HepG2 (cell line): ENCODE results near the gene AANAT. TPM values are rescaled to one million over a fixed set of nuclear protein-coding genes. Genes with fewer than 3 reads are reported as not detected.

Experiments used
- FOXA1 ChIP-seq, 2 experiments: fragments of 450-650 bp in 1 of 2; sonication (generic) in 1 of 2; formaldehyde crosslinking in 1 of 2; IDR thresholded peaks; 2 replicates each; pipeline versions ENCODE4 v1.4.0 to v1.6.1; 2016 to 2020; ENCODE audit warnings: missing genetic modification reagents in 1 of 2
- HDAC2 ChIP-seq: sonication (generic); formaldehyde crosslinking; IDR thresholded peaks from 2 replicates; pipeline ENCODE4 v1.4.0; 2020; ENCODE audit warnings: missing genetic modification reagents
- HNRNPH1 ChIP-seq: fragments of 200-400 bp; formaldehyde crosslinking; optimal IDR thresholded peaks from 2 replicates; pipeline ENCODE3; 2017; ENCODE audit warnings: mild to moderate bottlenecking, low read depth, low read length
- KLF12 ChIP-seq: sonication (generic); formaldehyde crosslinking; IDR thresholded peaks from 2 replicates; pipeline ENCODE4 v1.4.0; 2020; ENCODE audit warnings: missing genetic modification reagents, borderline replicate concordance
- MAFF ChIP-seq: IDR thresholded peaks from 2 replicates; pipeline ENCODE4 v1.6.1; 2011; ENCODE audit warnings: low read depth, low read length, improper control_type of control experiment
- SMARCE1 ChIP-seq: fragments of 450-650 bp; IDR thresholded peaks from 2 replicates; pipeline ENCODE4 v1.6.1; 2017; ENCODE audit warnings: borderline replicate concordance
- TBP ChIP-seq: sonication (generic); formaldehyde crosslinking; IDR thresholded peaks from 2 replicates; pipeline ENCODE4 v1.5.0; 2020; ENCODE audit warnings: missing genetic modification reagents
- ZNF143 ChIP-seq: sonication (generic); formaldehyde crosslinking; IDR thresholded peaks from 2 replicates; pipeline ENCODE4 v1.4.0; 2020; ENCODE audit warnings: missing genetic modification reagents
- ZNF496 ChIP-seq: sonication (generic); formaldehyde crosslinking; IDR thresholded peaks from 2 replicates; pipeline ENCODE4 v1.8.1; 2023; ENCODE audit warnings: mild to moderate bottlenecking, moderate library complexity, missing genetic modification reagents; ENCODE audit not compliant: insufficient replicate concordance
- ZNF737 ChIP-seq: sonication (generic); formaldehyde crosslinking; IDR thresholded peaks from 2 replicates; pipeline ENCODE4 v1.5.0; 2020; ENCODE audit warnings: missing genetic modification reagents, mild to moderate bottlenecking, borderline replicate concordance
- ZNF777 ChIP-seq: sonication (generic); formaldehyde crosslinking; IDR thresholded peaks from 2 replicates; pipeline ENCODE4 v1.4.0; 2020; ENCODE audit warnings: missing genetic modification reagents
- ZNF792 ChIP-seq: IDR thresholded peaks from 2 replicates; pipeline ENCODE4 v1.6.1; 2016
- polyA plus RNA-seq, 8 experiments: library from polyadenylated mRNA; depleted of rRNA in 3 of 8; stranded (reverse) in 7 of 8; unstranded in 1 of 8; fragments of >200 nt; fragmentation: Illumina TruSeq in 4 of 8; extraction: Trizol in 4 of 8; gene quantifications; 2 replicates each; pipeline versions ENCODE4 v1.2.1 to v1.2.3, GENCODE V29; 2011 to 2016; ENCODE audit warnings: low read depth in 4 of 8, missing spikeins in 1 of 8, mixed read lengths in 1 of 8; ENCODE audit not compliant: insufficient read depth in 1 of 8
- total RNA-seq, 5 experiments: library from RNA; depleted of rRNA; stranded (reverse); fragments of >200 nt; fragmentation: Illumina TruSeq; extraction: Trizol; gene quantifications; 2 replicates each; pipeline ENCODE4 v1.2.3, GENCODE V29; 2016; ENCODE audit warnings: low read depth in 1 of 5
- TF ChIP-seq, protein P1 (sequence below): sonication (generic); formaldehyde crosslinking; conservative IDR thresholded peaks from 2 replicates; pipeline ENCODE4 v1.4.0; 2020; ENCODE audit warnings: missing genetic modification reagents
- TF ChIP-seq, protein P2 (sequence below): sonication (generic); formaldehyde crosslinking; IDR thresholded peaks from 2 replicates; pipeline ENCODE4 v1.9.0; 2021; ENCODE audit warnings: mild to moderate bottlenecking, missing genetic modification reagents
- TF ChIP-seq, protein P3 (sequence below): sonication (generic); formaldehyde crosslinking; IDR thresholded peaks from 2 replicates; pipeline ENCODE4 v1.5.0; 2020; ENCODE audit warnings: mild to moderate bottlenecking, missing genetic modification reagents, moderate library complexity
- TF ChIP-seq, protein P4 (sequence below): sonication (generic); formaldehyde crosslinking; IDR thresholded peaks from 2 replicates; pipeline ENCODE4 v1.4.0; 2020; ENCODE audit warnings: mild to moderate bottlenecking, low read depth, missing genetic modification reagents

The AANAT gene
- total and polyA plus RNA-seq, 2 of the 13 experiments (the other 11 are each of a cell fraction or from before 2014, with no cell fraction given) = 0.07 TPM; not detected in 1

DNA sequence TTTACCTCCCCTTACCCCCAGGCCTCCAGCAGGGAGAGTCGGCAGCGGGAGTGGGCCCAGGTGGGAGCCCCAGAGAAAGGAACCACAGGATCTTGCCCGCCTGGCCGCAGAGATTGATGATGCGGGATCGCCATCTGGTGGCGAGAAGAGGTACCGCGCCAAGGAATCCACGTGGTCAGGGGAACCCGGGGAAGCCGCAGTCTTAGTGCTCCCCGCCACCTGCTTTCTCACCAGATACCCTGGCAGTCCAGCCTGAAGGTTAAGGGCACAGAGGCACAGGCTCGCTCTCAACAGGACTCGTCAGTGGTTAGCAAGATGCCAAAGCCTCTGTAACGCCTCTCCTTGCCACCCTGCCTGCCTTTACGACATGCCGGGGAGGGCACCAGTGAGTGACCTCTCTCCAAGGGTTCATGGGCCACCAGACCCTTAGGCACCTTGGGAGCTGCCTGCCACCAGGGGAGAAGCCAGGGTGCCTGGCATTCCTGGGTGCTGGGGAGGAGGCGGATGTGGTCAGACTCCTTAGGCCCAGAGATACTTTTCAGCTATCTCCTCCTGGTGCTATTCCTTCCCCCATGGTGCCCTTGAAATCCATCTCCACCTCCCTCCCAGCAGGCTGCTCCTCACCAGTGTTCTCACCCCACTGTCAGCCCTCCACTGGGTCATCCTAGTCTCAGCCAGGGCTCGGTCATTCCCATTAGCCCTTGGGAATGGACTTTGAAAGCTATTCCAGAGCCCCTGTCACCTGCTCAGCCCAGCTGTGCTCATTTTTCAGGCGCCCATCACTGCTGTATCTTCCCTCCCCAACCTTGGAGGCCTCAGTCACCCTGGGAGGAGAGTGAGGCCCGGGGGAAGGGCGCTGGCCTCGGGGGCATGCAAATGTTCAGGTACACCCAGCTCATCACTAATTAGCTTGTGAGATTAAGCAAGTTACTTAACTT lies 39.3 kb downstream of the AANAT start (continued):
- TF ChIP-seq, protein P1, sequence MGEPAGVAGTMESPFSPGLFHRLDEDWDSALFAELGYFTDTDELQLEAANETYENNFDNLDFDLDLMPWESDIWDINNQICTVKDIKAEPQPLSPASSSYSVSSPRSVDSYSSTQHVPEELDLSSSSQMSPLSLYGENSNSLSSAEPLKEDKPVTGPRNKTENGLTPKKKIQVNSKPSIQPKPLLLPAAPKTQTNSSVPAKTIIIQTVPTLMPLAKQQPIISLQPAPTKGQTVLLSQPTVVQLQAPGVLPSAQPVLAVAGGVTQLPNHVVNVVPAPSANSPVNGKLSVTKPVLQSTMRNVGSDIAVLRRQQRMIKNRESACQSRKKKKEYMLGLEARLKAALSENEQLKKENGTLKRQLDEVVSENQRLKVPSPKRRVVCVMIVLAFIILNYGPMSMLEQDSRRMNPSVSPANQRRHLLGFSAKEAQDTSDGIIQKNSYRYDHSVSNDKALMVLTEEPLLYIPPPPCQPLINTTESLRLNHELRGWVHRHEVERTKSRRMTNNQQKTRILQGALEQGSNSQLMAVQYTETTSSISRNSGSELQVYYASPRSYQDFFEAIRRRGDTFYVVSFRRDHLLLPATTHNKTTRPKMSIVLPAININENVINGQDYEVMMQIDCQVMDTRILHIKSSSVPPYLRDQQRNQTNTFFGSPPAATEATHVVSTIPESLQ (CRISPR knock-in tag) = peak; percentile 92; the same call in 1 of the 2 replicates
- TF ChIP-seq HNRNPH1 (no peak), ZNF792 (CRISPR knock-in tag) (peak; percentile 71; the same call in 1 of the 2 replicates), ZNF496 (CRISPR knock-in tag) (no peak), HDAC2 (CRISPR knock-in tag) (peak; percentile 64; the same call in 1 of the 2 replicates), ZNF777 (CRISPR knock-in tag) (no peak), TBP (CRISPR knock-in tag) (no peak), SMARCE1 (no peak), FOXA1 (IDR thresholded peaks at IDR 0.05) (no peak), FOXA1 (CRISPR knock-in tag; IDR thresholded peaks at IDR 0.05) (no peak), MAFF (no peak), ZNF143 (CRISPR knock-in tag) (no peak), KLF12 (CRISPR knock-in tag) (no peak), ZNF737 (CRISPR knock-in tag) (no peak)
- TF ChIP-seq, protein P2, sequence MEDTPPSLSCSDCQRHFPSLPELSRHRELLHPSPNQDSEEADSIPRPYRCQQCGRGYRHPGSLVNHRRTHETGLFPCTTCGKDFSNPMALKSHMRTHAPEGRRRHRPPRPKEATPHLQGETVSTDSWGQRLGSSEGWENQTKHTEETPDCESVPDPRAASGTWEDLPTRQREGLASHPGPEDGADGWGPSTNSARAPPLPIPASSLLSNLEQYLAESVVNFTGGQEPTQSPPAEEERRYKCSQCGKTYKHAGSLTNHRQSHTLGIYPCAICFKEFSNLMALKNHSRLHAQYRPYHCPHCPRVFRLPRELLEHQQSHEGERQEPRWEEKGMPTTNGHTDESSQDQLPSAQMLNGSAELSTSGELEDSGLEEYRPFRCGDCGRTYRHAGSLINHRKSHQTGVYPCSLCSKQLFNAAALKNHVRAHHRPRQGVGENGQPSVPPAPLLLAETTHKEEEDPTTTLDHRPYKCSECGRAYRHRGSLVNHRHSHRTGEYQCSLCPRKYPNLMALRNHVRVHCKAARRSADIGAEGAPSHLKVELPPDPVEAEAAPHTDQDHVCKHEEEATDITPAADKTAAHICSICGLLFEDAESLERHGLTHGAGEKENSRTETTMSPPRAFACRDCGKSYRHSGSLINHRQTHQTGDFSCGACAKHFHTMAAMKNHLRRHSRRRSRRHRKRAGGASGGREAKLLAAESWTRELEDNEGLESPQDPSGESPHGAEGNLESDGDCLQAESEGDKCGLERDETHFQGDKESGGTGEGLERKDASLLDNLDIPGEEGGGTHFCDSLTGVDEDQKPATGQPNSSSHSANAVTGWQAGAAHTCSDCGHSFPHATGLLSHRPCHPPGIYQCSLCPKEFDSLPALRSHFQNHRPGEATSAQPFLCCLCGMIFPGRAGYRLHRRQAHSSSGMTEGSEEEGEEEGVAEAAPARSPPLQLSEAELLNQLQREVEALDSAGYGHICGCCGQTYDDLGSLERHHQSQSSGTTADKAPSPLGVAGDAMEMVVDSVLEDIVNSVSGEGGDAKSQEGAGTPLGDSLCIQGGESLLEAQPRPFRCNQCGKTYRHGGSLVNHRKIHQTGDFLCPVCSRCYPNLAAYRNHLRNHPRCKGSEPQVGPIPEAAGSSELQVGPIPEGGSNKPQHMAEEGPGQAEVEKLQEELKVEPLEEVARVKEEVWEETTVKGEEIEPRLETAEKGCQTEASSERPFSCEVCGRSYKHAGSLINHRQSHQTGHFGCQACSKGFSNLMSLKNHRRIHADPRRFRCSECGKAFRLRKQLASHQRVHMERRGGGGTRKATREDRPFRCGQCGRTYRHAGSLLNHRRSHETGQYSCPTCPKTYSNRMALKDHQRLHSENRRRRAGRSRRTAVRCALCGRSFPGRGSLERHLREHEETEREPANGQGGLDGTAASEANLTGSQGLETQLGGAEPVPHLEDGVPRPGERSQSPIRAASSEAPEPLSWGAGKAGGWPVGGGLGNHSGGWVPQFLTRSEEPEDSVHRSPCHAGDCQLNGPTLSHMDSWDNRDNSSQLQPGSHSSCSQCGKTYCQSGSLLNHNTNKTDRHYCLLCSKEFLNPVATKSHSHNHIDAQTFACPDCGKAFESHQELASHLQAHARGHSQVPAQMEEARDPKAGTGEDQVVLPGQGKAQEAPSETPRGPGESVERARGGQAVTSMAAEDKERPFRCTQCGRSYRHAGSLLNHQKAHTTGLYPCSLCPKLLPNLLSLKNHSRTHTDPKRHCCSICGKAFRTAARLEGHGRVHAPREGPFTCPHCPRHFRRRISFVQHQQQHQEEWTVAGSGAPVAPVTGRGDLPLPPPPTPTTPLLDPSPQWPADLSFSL = no peak
- TF ChIP-seq, protein P3, sequence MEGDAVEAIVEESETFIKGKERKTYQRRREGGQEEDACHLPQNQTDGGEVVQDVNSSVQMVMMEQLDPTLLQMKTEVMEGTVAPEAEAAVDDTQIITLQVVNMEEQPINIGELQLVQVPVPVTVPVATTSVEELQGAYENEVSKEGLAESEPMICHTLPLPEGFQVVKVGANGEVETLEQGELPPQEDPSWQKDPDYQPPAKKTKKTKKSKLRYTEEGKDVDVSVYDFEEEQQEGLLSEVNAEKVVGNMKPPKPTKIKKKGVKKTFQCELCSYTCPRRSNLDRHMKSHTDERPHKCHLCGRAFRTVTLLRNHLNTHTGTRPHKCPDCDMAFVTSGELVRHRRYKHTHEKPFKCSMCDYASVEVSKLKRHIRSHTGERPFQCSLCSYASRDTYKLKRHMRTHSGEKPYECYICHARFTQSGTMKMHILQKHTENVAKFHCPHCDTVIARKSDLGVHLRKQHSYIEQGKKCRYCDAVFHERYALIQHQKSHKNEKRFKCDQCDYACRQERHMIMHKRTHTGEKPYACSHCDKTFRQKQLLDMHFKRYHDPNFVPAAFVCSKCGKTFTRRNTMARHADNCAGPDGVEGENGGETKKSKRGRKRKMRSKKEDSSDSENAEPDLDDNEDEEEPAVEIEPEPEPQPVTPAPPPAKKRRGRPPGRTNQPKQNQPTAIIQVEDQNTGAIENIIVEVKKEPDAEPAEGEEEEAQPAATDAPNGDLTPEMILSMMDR = peak; percentile 100
- TF ChIP-seq, protein P4, sequence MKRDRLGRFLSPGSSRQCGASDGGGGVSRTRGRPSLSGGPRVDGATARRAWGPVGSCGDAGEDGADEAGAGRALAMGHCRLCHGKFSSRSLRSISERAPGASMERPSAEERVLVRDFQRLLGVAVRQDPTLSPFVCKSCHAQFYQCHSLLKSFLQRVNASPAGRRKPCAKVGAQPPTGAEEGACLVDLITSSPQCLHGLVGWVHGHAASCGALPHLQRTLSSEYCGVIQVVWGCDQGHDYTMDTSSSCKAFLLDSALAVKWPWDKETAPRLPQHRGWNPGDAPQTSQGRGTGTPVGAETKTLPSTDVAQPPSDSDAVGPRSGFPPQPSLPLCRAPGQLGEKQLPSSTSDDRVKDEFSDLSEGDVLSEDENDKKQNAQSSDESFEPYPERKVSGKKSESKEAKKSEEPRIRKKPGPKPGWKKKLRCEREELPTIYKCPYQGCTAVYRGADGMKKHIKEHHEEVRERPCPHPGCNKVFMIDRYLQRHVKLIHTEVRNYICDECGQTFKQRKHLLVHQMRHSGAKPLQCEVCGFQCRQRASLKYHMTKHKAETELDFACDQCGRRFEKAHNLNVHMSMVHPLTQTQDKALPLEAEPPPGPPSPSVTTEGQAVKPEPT (CRISPR knock-in tag) = no peak; the same call in 1 of the 2 replicates
